ENCODE measurements around the gene HHAT. TPM values are rescaled to one million over a fixed set of nuclear protein-coding genes. Genes with fewer than 3 reads are reported as not detected.

The HHAT gene
- polyA plus RNA-seq, 2 donors = 1.6 to 1.8 TPM

DNA sequence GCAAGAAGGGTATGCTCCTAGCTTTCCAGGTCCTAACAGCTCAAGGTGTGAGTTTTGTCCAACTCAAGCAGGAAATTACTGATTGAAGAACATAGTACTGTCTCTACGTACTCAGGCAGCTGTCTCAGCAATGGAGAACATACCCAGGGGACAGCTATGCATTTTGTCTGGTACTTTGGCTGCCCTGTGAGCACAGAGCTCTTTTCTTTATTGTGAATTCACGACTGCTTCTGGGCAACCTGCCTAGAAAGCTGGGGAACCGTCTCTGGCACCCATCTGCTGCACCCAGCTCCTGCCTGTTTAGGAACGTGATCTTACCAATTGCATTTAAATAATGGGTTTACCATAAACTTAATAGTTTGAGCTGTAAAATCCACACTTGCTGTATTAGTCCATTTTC, 258.1 kb downstream of the HHAT start:
- H3K27ac ChIP-seq (ENCODE audit: low read depth in 2 of 2, low read length in 1 of 2) = no peak overlapping the region
- no peaks in the 10 kb centered on the region for H3K9me3 ChIP-seq (ENCODE audit: control insufficient read depth in 2 of 2, insufficient read depth in 1 of 2, low read depth in 1 of 2, low read length in 1 of 2)
- WGBS, 2 donors = 27 to 48% methylated on average over 4 of the region's 4 CpGs
- no peaks in the 10 kb centered on the region for H3K4me1 ChIP-seq (ENCODE audit: control insufficient read depth in 2 of 2, insufficient read depth in 2 of 2, low read length in 1 of 2)
- no peaks in the 10 kb centered on the region for H3K36me3 ChIP-seq (ENCODE audit: control insufficient read depth in 2 of 2, insufficient read depth in 2 of 2, low read length in 1 of 2)
- H3K27me3 ChIP-seq (ENCODE audit: control insufficient read depth in 1 of 2, insufficient read depth in 2 of 2, low read length in 2 of 2) = no peaks in the 10 kb centered on the region
- no peak overlapping the region for H3K4me3 ChIP-seq (ENCODE audit: low read depth in 1 of 2, low read length in 2 of 2)

DNA sequence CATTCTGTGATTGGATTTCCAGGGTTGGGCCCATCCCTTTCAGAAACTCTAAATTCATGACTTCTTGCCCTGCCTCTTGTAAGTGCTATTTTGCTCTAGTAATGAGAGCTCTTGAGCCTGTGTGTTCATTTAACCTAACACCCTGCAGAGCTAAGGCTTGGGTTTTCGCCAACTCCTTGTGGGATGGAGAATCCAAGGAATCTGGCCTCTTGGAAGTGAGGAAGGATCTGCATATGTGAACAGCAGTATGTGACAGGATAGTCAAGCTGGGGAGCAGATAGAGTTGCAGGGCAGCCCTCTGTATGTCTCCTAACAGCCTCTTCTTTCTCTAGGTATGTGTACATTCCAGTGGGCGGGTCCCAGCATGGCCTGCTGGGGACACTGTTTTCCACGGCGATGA, 258.9 kb downstream of the HHAT start:
- Histone ChIP-seq H3K36me3 (ENCODE audit: control insufficient read depth in 2 of 2, insufficient read depth in 2 of 2, low read length in 1 of 2) (no peaks in the 10 kb centered on the region), H3K27ac (ENCODE audit: low read depth in 2 of 2, low read length in 1 of 2) (no peak overlapping the region), H3K4me1 (ENCODE audit: control insufficient read depth in 2 of 2, insufficient read depth in 2 of 2, low read length in 1 of 2) (no peaks in the 10 kb centered on the region), H3K9me3 (ENCODE audit: control insufficient read depth in 2 of 2, insufficient read depth in 1 of 2, low read depth in 1 of 2, low read length in 1 of 2) (no peaks in the 10 kb centered on the region), H3K27me3 (ENCODE audit: control insufficient read depth in 1 of 2, insufficient read depth in 2 of 2, low read length in 2 of 2) (no peaks in the 10 kb centered on the region), H3K4me3 (ENCODE audit: low read depth in 1 of 2, low read length in 2 of 2) (no peak overlapping the region)
- 91 to 94% methylated on average over 4 of the region's 4 CpGs for WGBS, 2 donors

DNA sequence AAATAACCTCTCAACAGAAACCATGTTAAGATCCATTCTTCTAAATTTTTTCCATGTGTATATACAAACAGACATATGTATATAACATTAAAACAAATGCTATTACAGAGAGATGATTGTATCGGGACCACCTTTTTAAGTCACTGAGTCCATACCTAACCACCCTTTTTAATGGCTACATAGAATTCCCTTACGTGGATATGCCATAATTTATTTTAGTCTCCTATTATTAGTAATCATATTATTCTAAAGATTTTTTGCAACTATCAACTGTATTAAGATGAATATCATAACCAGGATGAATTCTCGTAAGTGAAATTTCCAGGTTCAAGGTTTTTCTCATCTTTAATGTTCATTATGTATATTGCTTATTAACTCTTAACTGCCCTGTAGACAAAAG, 259.7 kb downstream of the HHAT start:
- WGBS, 2 donors = 96 to 98% methylated on average over 3 of the region's 3 CpGs
- Histone ChIP-seq H3K27ac (ENCODE audit: low read depth in 2 of 2, low read length in 1 of 2) (no peak overlapping the region), H3K9me3 (ENCODE audit: control insufficient read depth in 2 of 2, insufficient read depth in 1 of 2, low read depth in 1 of 2, low read length in 1 of 2) (no peaks in the 10 kb centered on the region), H3K4me3 (ENCODE audit: low read depth in 1 of 2, low read length in 2 of 2) (no peak overlapping the region), H3K27me3 (ENCODE audit: control insufficient read depth in 1 of 2, insufficient read depth in 2 of 2, low read length in 2 of 2) (no peaks in the 10 kb centered on the region), H3K36me3 (ENCODE audit: control insufficient read depth in 2 of 2, insufficient read depth in 2 of 2, low read length in 1 of 2) (no peaks in the 10 kb centered on the region), H3K4me1 (ENCODE audit: control insufficient read depth in 2 of 2, insufficient read depth in 2 of 2, low read length in 1 of 2) (no peaks in the 10 kb centered on the region)

DNA sequence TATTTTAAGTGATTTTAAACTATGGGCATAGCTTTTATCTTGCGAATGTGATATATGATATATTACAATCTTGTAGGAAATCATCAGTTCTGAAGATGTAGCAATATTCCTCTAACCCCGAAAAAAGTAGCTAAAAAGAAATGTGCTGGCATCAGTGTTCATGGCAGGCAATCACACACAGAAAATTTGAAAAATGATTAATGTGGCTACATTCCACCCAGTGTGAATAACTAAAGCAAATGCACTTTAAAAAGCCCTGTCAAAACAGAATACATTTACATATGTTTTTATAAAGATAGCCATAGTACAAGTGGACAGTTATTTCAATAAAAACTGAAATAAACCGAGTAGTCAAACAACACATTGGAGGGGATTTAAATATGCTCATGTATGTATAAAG, 260.2 kb downstream of the HHAT start:
- no peaks in the 10 kb centered on the region for H3K9me3 ChIP-seq (ENCODE audit: control insufficient read depth in 2 of 2, insufficient read depth in 1 of 2, low read depth in 1 of 2, low read length in 1 of 2)
- no peak overlapping the region for H3K4me3 ChIP-seq (ENCODE audit: low read depth in 1 of 2, low read length in 2 of 2)
- no peak overlapping the region for H3K27ac ChIP-seq (ENCODE audit: low read depth in 2 of 2, low read length in 1 of 2)
- 69 to 83% methylated on average over 3 of the region's 3 CpGs for WGBS, 2 donors
- H3K36me3 ChIP-seq (ENCODE audit: control insufficient read depth in 2 of 2, insufficient read depth in 2 of 2, low read length in 1 of 2) = no peaks in the 10 kb centered on the region
- no peaks in the 10 kb centered on the region for H3K27me3 ChIP-seq (ENCODE audit: control insufficient read depth in 1 of 2, insufficient read depth in 2 of 2, low read length in 2 of 2)
- no peaks in the 10 kb centered on the region for H3K4me1 ChIP-seq (ENCODE audit: control insufficient read depth in 2 of 2, insufficient read depth in 2 of 2, low read length in 1 of 2)

DNA sequence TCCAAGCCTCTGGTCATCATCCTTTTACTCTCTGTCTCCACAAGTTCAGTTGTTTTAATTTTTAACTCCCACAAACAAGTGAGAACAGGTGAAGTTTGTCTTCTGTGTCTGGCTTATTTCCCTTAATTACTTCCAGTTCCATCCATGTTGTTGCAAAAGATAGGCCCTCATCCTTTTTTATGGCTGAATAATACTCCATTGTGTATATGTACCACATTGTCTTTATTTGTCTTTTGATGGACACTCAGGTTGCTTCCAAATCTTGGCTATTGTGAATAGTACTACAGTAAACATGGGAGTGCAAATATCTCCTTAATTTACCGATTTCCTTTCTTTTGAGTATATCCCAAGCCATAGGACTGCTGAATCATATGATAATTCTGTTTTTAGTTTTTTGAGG, 262.5 kb downstream of the HHAT start:
- H3K4me3 ChIP-seq (ENCODE audit: low read depth in 1 of 2, low read length in 2 of 2) = no peak overlapping the region
- WGBS, 2 donors = 94 to 98% methylated on average over 1 of the region's 1 CpG

GRCh38 chr1:210594605-210595004, 265.9 kb downstream of the HHAT start:
- H3K27me3 ChIP-seq (ENCODE audit: control insufficient read depth in 1 of 2, insufficient read depth in 2 of 2, low read length in 2 of 2) = no peaks in the 10 kb centered on the region
- no peak overlapping the region for H3K27ac ChIP-seq (ENCODE audit: low read depth in 2 of 2, low read length in 1 of 2)
- no peaks in the 10 kb centered on the region for H3K9me3 ChIP-seq (ENCODE audit: control insufficient read depth in 2 of 2, insufficient read depth in 1 of 2, low read depth in 1 of 2, low read length in 1 of 2)
- WGBS, 2 donors = 26 to 40% methylated on average over 3 of the region's 3 CpGs
- H3K36me3 ChIP-seq (ENCODE audit: control insufficient read depth in 2 of 2, insufficient read depth in 2 of 2, low read length in 1 of 2) = no peaks in the 10 kb centered on the region
- peaks cover 0 to 4% of the 10 kb centered on the region in 2 donors for H3K4me1 ChIP-seq (ENCODE audit: control insufficient read depth in 2 of 2, insufficient read depth in 2 of 2, low read length in 1 of 2)
- H3K4me3 ChIP-seq (ENCODE audit: low read depth in 1 of 2, low read length in 2 of 2) = no peak overlapping the region

More for the DNA sequence above, 262.5 kb downstream of the HHAT start:
- no peaks in the 10 kb centered on the region for H3K9me3 ChIP-seq (ENCODE audit: control insufficient read depth in 2 of 2, insufficient read depth in 1 of 2, low read depth in 1 of 2, low read length in 1 of 2)
- no peaks in the 10 kb centered on the region for H3K27me3 ChIP-seq (ENCODE audit: control insufficient read depth in 1 of 2, insufficient read depth in 2 of 2, low read length in 2 of 2)
- H3K4me1 ChIP-seq (ENCODE audit: control insufficient read depth in 2 of 2, insufficient read depth in 2 of 2, low read length in 1 of 2) = no peaks in the 10 kb centered on the region
- H3K36me3 ChIP-seq (ENCODE audit: control insufficient read depth in 2 of 2, insufficient read depth in 2 of 2, low read length in 1 of 2) = no peaks in the 10 kb centered on the region
- no peak overlapping the region for H3K27ac ChIP-seq (ENCODE audit: low read depth in 2 of 2, low read length in 1 of 2)

GRCh38 chr1:210596641-210597040, 267.9 kb downstream of the HHAT start:
- H3K9me3 ChIP-seq (ENCODE audit: control insufficient read depth in 2 of 2, insufficient read depth in 1 of 2, low read depth in 1 of 2, low read length in 1 of 2) = no peaks in the 10 kb centered on the region
- no peaks in the 10 kb centered on the region for H3K27me3 ChIP-seq (ENCODE audit: control insufficient read depth in 1 of 2, insufficient read depth in 2 of 2, low read length in 2 of 2)
- peaks cover 0 to 4% of the 10 kb centered on the region in 2 donors for H3K4me1 ChIP-seq (ENCODE audit: control insufficient read depth in 2 of 2, insufficient read depth in 2 of 2, low read length in 1 of 2)
- H3K27ac ChIP-seq (ENCODE audit: low read depth in 2 of 2, low read length in 1 of 2) = no peak overlapping the region
- WGBS, 2 donors = 90 to 91% methylated on average over 2 of the region's 2 CpGs
- H3K4me3 ChIP-seq (ENCODE audit: low read depth in 1 of 2, low read length in 2 of 2) = no peak overlapping the region
- H3K36me3 ChIP-seq (ENCODE audit: control insufficient read depth in 2 of 2, insufficient read depth in 2 of 2, low read length in 1 of 2) = no peaks in the 10 kb centered on the region

DNA sequence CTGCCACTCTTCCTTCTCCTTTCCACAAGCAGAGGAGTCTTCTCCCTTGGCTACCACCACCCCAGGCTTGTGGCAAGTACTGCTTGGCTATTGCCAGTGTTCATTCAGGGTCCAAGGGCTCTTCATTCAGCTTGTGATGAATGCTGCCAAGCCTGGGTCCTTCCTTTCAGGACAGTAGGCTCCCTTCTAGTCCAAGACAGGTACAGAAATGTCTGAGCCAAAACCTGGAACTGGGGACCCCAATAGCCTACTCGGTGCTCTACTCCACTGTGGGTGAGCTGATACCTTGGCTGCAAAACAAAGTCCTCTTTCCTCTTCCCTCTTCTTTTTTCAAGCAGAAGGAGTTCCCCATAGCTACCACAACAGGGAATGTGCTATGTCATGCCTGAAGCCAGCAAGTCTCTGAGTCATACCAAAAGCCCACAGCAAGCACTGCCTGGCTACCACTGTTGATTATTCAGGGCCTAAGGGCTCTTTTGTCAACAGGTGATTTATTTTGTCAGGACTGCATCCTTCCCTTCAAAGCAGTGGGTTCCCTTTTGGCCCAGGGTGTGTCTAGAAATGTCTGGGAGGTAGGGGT, 268.9 kb downstream of the HHAT start:
- Histone ChIP-seq H3K4me3 (ENCODE audit: low read depth in 1 of 2, low read length in 2 of 2) (no peak overlapping the region), H3K27me3 (ENCODE audit: control insufficient read depth in 1 of 2, insufficient read depth in 2 of 2, low read length in 2 of 2) (no peaks in the 10 kb centered on the region), H3K9me3 (ENCODE audit: control insufficient read depth in 2 of 2, insufficient read depth in 1 of 2, low read depth in 1 of 2, low read length in 1 of 2) (no peaks in the 10 kb centered on the region), H3K36me3 (ENCODE audit: control insufficient read depth in 2 of 2, insufficient read depth in 2 of 2, low read length in 1 of 2) (no peaks in the 10 kb centered on the region), H3K27ac (ENCODE audit: low read depth in 2 of 2, low read length in 1 of 2) (peak overlapping the region in 1 of 2 donors; percentile 42), H3K4me1 (ENCODE audit: control insufficient read depth in 2 of 2, insufficient read depth in 2 of 2, low read length in 1 of 2) (peaks cover 0 to 4% of the 10 kb centered on the region in 2 donors)
- WGBS, 2 donors = 32 to 50% methylated on average over 1 of the region's 1 CpG

DNA sequence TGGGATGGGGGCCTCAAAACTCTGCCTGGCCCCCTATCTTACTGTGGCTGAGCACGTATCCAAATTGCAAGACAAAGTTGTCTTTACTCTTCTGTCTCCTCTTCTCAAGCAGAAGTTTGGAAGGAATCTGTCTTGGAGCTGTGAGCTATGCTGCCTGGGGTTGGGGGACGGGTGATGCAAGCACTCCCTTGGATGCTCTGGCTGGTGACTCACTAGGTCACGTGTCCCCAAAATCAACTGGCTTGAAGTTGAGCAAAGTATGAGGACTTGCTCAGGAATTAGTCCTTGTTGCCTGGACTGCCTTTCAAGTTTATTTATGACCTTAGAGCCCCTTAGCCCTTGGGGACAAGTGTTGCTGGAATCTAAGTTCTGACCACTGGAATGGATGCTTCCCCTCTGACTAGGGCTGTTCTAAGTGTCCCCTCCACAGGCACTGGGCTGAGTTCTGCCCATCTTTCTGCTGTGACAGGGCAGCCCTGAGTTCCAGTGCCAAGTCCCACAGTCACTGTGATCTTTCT, 269.5 kb downstream of the HHAT start:
- Histone ChIP-seq H3K9me3 (ENCODE audit: control insufficient read depth in 2 of 2, insufficient read depth in 1 of 2, low read depth in 1 of 2, low read length in 1 of 2) (no peaks in the 10 kb centered on the region), H3K27ac (ENCODE audit: low read depth in 2 of 2, low read length in 1 of 2) (peak overlapping the region in 1 of 2 donors; percentile 42), H3K27me3 (ENCODE audit: control insufficient read depth in 1 of 2, insufficient read depth in 2 of 2, low read length in 2 of 2) (no peaks in the 10 kb centered on the region), H3K4me3 (ENCODE audit: low read depth in 1 of 2, low read length in 2 of 2) (no peak overlapping the region), H3K36me3 (ENCODE audit: control insufficient read depth in 2 of 2, insufficient read depth in 2 of 2, low read length in 1 of 2) (no peaks in the 10 kb centered on the region), H3K4me1 (ENCODE audit: control insufficient read depth in 2 of 2, insufficient read depth in 2 of 2, low read length in 1 of 2) (peaks cover 0 to 4% of the 10 kb centered on the region in 2 donors)
- 48 to 55% methylated on average over 3 of the region's 3 CpGs for WGBS, 2 donors

DNA sequence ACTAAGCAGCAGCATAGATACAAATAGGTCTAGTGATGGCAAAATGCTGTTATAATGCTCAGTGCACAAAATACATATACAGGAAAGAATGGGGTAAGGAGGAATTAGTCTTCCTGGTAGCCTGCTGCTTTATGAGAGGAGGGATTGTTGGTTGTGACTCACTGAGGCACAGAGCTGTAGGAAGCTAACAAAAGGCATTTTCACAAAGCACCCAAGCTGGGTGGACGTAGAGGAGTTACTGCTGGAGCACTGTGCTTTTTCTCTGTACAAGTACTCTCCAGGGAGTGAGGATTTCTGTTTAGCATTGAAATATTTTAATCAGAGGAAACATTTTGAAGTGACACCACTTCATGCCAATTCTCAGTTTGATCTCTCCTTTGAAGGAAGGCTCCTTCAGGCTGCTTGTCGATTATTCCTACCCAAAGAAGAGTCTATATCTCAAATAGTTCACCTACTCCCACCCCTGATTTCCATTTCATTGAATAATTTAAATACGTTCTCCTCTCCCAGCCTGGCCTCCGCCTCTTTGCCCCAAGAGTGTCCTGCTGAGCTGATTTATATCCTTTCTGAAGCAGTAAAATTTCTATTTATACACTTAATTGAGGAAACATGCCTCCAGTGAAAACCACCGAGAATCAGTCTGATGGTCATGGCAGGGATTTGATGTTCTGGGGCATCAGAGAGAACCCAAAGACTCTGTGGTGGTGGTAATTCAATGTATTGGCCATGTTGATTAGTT, 271.9 kb downstream of the HHAT start:
- WGBS, 2 donors = 87 to 90% methylated on average over 5 of the region's 5 CpGs
- H3K4me1 ChIP-seq (ENCODE audit: control insufficient read depth in 2 of 2, insufficient read depth in 2 of 2, low read length in 1 of 2) = peaks cover 0 to 4% of the 10 kb centered on the region in 2 donors
- no peak overlapping the region for H3K4me3 ChIP-seq (ENCODE audit: low read depth in 1 of 2, low read length in 2 of 2)

More for the DNA sequence above, 271.9 kb downstream of the HHAT start:
- no peaks in the 10 kb centered on the region for H3K27me3 ChIP-seq (ENCODE audit: control insufficient read depth in 1 of 2, insufficient read depth in 2 of 2, low read length in 2 of 2)
- no peaks in the 10 kb centered on the region for H3K9me3 ChIP-seq (ENCODE audit: control insufficient read depth in 2 of 2, insufficient read depth in 1 of 2, low read depth in 1 of 2, low read length in 1 of 2)
- no peak overlapping the region for H3K27ac ChIP-seq (ENCODE audit: low read depth in 2 of 2, low read length in 1 of 2)
- H3K36me3 ChIP-seq (ENCODE audit: control insufficient read depth in 2 of 2, insufficient read depth in 2 of 2, low read length in 1 of 2) = no peaks in the 10 kb centered on the region
